ENCODE data around the gene DBF4B. TPM values are rescaled to one million over a fixed set of nuclear protein-coding genes. Genes with fewer than 3 reads are reported as not detected.
"Not testable (repeated sequence)": the region's sequence is repeated elsewhere in the genome, so short reads cannot be mapped to it uniquely, and the experiment has no call there.

The DBF4B gene
- total RNA-seq, 2 donors from 2014 or later: 31.1 to 44.9 TPM

GRCh38 chr17:44738214-44738906 is 29.9 kb downstream of the DBF4B start:
- H3K9me3 Mint-ChIP-seq: no peaks in the 10 kb centered on the region
- H3K9ac ChIP-seq (ENCODE audit: extremely low read depth, low read length, poor library complexity, severe bottlenecking): no peak overlapping the region

GRCh38 chr17:44741316-44741715 is 32.9 kb downstream of the DBF4B start:
- H3K4me3 ChIP-seq (ENCODE audit: low read length): no peak overlapping the region
- no peak overlapping the region for H3K4me3 Mint-ChIP-seq
- no peaks in the 10 kb centered on the region for H3K27me3 Mint-ChIP-seq (ENCODE audit: insufficient read depth)
- no peak overlapping the region for H3K9ac ChIP-seq (ENCODE audit: extremely low read depth, low read length, poor library complexity, severe bottlenecking)
- peaks cover 5% of the 10 kb centered on the region for H3K4me1 Mint-ChIP-seq
- no peak overlapping the region for H3K27ac ChIP-seq (ENCODE audit: low read depth, low read length)
- no peaks in the 10 kb centered on the region for H3K27me3 ChIP-seq (ENCODE audit: control insufficient read depth, insufficient read depth, low read length, poor library complexity, severe bottlenecking)
- peaks cover 48% of the 10 kb centered on the region for H3K36me3 Mint-ChIP-seq (ENCODE audit: low read depth)
- WGBS, 2 experiments (ENCODE audit: insufficient coverage in 1 of 2, insufficient read length in 1 of 2): 94 to 95% methylated on average over 6 to 8 of the region's 8 CpGs
- no peaks in the 10 kb centered on the region for H3K9me3 Mint-ChIP-seq
- peak; percentile 13 for TF ChIP-seq CTCF (conservative IDR thresholded peaks at IDR 0.05)
- H3K9me3 ChIP-seq (ENCODE audit: control insufficient read depth, low read length): no peaks in the 10 kb centered on the region
- DNase-seq: no peak
- peaks cover 47% of the 10 kb centered on the region for H3K36me3 ChIP-seq (ENCODE audit: control insufficient read depth, insufficient read depth, low read length)
- H3K4me1 ChIP-seq (ENCODE audit: control insufficient read depth, insufficient read depth, low read length): no peaks in the 10 kb centered on the region
- H3K27ac Mint-ChIP-seq: no peak overlapping the region

More at GRCh38 chr17:44738214-44738906, 29.9 kb downstream of the DBF4B start:
- no peaks in the 10 kb centered on the region for H3K27me3 Mint-ChIP-seq (ENCODE audit: insufficient read depth)
- H3K36me3 Mint-ChIP-seq (ENCODE audit: low read depth): peaks cover 60% of the 10 kb centered on the region
- no peak overlapping the region for H3K27ac ChIP-seq (ENCODE audit: low read depth, low read length)
- no peak overlapping the region for H3K4me3 Mint-ChIP-seq
- no peak overlapping the region for H3K4me3 ChIP-seq (ENCODE audit: low read length)
- H3K27me3 ChIP-seq (ENCODE audit: control insufficient read depth, insufficient read depth, low read length, poor library complexity, severe bottlenecking): no peaks in the 10 kb centered on the region
- no peak overlapping the region for H3K27ac Mint-ChIP-seq
- DNase-seq: peak; percentile 56
- no peaks in the 10 kb centered on the region for H3K9me3 ChIP-seq (ENCODE audit: control insufficient read depth, low read length)
- 89 to 95% methylated on average over 1 to 3 of the region's 3 CpGs for WGBS, 2 experiments (ENCODE audit: insufficient coverage in 1 of 2, insufficient read length in 1 of 2)
- peaks cover 5% of the 10 kb centered on the region for H3K4me1 Mint-ChIP-seq
- TF ChIP-seq CTCF (conservative IDR thresholded peaks at IDR 0.05): no peak
- no peaks in the 10 kb centered on the region for H3K4me1 ChIP-seq (ENCODE audit: control insufficient read depth, insufficient read depth, low read length)
- H3K36me3 ChIP-seq (ENCODE audit: control insufficient read depth, insufficient read depth, low read length): peaks cover 56% of the 10 kb centered on the region

- H3K4me1 Mint-ChIP-seq: peaks cover 5% of the 10 kb centered on the region
- TF ChIP-seq CTCF (conservative IDR thresholded peaks at IDR 0.05): peak; percentile 65
- no peak overlapping the region for H3K27ac ChIP-seq (ENCODE audit: low read depth, low read length)
- no peaks in the 10 kb centered on the region for H3K27me3 Mint-ChIP-seq (ENCODE audit: insufficient read depth)
- H3K36me3 Mint-ChIP-seq (ENCODE audit: low read depth): peaks cover 50% of the 10 kb centered on the region
- H3K4me1 ChIP-seq (ENCODE audit: control insufficient read depth, insufficient read depth, low read length): no peaks in the 10 kb centered on the region
- H3K9ac ChIP-seq (ENCODE audit: extremely low read depth, low read length, poor library complexity, severe bottlenecking): no peak overlapping the region
- WGBS, 2 experiments (ENCODE audit: insufficient coverage in 1 of 2, insufficient read length in 1 of 2): 82% methylated on average over 1 of the region's 1 CpG; no CpG with 5 or more reads in 1 of the 2 experiments
- peak; percentile 62 for DNase-seq
- H3K4me3 Mint-ChIP-seq: no peak overlapping the region
- H3K36me3 ChIP-seq (ENCODE audit: control insufficient read depth, insufficient read depth, low read length): peaks cover 26% of the 10 kb centered on the region
- no peaks in the 10 kb centered on the region for H3K9me3 Mint-ChIP-seq
- H3K27ac Mint-ChIP-seq: no peak overlapping the region
- H3K27me3 ChIP-seq (ENCODE audit: control insufficient read depth, insufficient read depth, low read length, poor library complexity, severe bottlenecking): no peaks in the 10 kb centered on the region
- no peak overlapping the region for H3K4me3 ChIP-seq (ENCODE audit: low read length)
- H3K9me3 ChIP-seq (ENCODE audit: control insufficient read depth, low read length): no peaks in the 10 kb centered on the region
These were observed 36.8 kb downstream of the DBF4B start for GRCh38 chr17:44745301-44745700.

GRCh38 chr17:44745738-44746137 is 37.3 kb downstream of the DBF4B start:
- not testable (repeated sequence) for H3K4me3 ChIP-seq (ENCODE audit: low read length); H3K4me1 ChIP-seq (ENCODE audit: control insufficient read depth, insufficient read depth, low read length); H3K27ac Mint-ChIP-seq; H3K27me3 Mint-ChIP-seq (ENCODE audit: insufficient read depth); DNase-seq; H3K27ac ChIP-seq (ENCODE audit: low read depth, low read length); H3K9me3 ChIP-seq (ENCODE audit: control insufficient read depth, low read length); H3K4me1 Mint-ChIP-seq; H3K9me3 Mint-ChIP-seq; H3K27me3 ChIP-seq (ENCODE audit: control insufficient read depth, insufficient read depth, low read length, poor library complexity, severe bottlenecking); H3K4me3 Mint-ChIP-seq; H3K9ac ChIP-seq (ENCODE audit: extremely low read depth, low read length, poor library complexity, severe bottlenecking)
- H3K36me3 Mint-ChIP-seq (ENCODE audit: low read depth): peaks cover 50% of the 10 kb centered on the region
- WGBS, 2 experiments (ENCODE audit: insufficient coverage in 1 of 2, insufficient read length in 1 of 2): 89 to 93% methylated on average over 3 to 4 of the region's 5 CpGs
- H3K36me3 ChIP-seq (ENCODE audit: control insufficient read depth, insufficient read depth, low read length): peaks cover 24% of the 10 kb centered on the region

Measured in endodermal cell (in vitro differentiated cells).